ENCODE data around the gene WNT10A. TPM values are rescaled to one million over a fixed set of nuclear protein-coding genes. Genes with fewer than 3 reads are reported as not detected.
"Not testable (repeated sequence)": the region's sequence is repeated elsewhere in the genome, so short reads cannot be mapped to it uniquely, and the experiment has no call there.

WNT10A gene
- total RNA-seq, 4 donors from 2014 or later, result 0.21 to 1.3 (median 0.39) TPM; not detected in 1

DNA sequence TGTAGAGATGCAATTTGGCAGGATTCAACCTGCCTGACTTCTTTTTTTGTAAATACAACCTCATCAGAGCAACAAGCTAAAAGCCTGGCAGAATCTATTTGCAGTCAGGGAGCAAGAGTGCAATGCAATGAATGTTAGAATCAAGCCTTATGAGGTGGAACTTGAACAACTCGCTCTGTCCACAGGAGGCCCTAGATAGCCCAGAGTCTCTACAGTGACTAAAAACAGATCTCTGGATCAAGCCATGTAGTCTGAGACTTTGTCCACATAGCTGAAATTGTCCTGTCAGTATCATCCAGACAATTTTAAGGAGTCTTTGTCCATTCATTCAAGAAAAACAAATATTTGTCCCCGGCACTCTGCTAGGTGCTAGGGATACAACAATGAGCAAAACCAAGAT, 46.8 kb downstream of the WNT10A start:
- Histone ChIP-seq H3K4me3 (no peak overlapping the region), H3K27me3 (peaks cover 0 to 56% of the 10 kb centered on the region in 2 donors), H3K9me3 (peaks cover 0 to 6% (median 0%) of the 10 kb centered on the region in 4 donors), H3K4me1 (no peaks in the 10 kb centered on the region), H3K36me3 (no peaks in the 10 kb centered on the region), H3K27ac (no peak overlapping the region)
- no peak for TF ChIP-seq EP300 (IDR thresholded peaks at IDR 0.05)
- TF ChIP-seq, protein P1, sequence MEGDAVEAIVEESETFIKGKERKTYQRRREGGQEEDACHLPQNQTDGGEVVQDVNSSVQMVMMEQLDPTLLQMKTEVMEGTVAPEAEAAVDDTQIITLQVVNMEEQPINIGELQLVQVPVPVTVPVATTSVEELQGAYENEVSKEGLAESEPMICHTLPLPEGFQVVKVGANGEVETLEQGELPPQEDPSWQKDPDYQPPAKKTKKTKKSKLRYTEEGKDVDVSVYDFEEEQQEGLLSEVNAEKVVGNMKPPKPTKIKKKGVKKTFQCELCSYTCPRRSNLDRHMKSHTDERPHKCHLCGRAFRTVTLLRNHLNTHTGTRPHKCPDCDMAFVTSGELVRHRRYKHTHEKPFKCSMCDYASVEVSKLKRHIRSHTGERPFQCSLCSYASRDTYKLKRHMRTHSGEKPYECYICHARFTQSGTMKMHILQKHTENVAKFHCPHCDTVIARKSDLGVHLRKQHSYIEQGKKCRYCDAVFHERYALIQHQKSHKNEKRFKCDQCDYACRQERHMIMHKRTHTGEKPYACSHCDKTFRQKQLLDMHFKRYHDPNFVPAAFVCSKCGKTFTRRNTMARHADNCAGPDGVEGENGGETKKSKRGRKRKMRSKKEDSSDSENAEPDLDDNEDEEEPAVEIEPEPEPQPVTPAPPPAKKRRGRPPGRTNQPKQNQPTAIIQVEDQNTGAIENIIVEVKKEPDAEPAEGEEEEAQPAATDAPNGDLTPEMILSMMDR (IDR thresholded peaks at IDR 0.05), result no peak
- no peak for DNase-seq (ENCODE audit: low spot score in 2 of 2)
- 69 to 84% methylated on average over 2 of the region's 2 CpGs for WGBS, 2 donors

DNA sequence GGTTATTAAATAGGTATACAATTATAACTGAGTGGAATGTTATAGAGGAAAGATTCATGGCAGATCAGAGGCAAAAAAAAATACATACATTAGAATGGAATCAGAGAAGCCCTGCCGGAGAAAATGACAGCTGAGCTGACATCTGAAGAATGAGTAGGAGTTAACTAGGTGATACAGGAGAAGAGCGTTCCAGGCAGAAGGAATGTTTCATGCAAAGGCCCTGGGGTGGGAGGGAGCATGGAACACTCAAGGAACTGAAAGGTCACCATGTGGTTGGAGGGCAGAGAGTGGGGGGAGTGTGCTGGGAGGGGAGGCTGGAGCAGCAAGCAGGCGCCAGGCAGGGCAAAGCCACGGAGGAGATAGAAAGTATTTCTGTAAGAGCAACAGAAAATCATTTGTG, 47.2 kb downstream of the WNT10A start:
- peaks cover 0 to 6% (median 0%) of the 10 kb centered on the region in 4 donors for H3K9me3 ChIP-seq
- TF ChIP-seq EP300 (IDR thresholded peaks at IDR 0.05) (no peak), POLR2A (IDR thresholded peaks at IDR 0.05) (no peak)
- TF ChIP-seq, protein P1 (IDR thresholded peaks at IDR 0.05), result no peak

DNA sequence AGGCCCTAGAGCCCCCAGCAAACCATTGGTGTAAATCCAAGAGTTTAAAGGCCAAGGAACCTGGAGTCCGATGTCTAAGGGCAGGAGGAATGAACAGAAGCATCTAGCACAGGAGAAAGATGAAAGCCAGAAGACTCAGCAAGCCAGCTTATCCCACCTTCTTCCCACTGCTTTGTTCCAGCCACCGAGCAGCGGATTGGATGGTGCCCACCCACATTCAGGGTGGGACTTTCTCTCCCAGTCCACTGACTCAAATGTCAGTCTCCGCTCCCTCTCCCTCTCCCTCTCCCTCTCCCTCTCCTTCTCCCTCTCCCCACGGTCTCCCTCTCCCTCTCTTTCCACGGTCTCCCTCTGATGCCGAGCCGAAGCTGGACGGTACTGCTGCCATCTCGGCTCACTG, 49.8 kb downstream of the WNT10A start:
- not testable (repeated sequence) for H3K36me3 ChIP-seq; H3K4me3 ChIP-seq; H3K27ac ChIP-seq; H3K9me3 ChIP-seq; DNase-seq (ENCODE audit: low spot score in 2 of 2); H3K4me1 ChIP-seq
- peaks cover 0 to 34% of the 10 kb centered on the region in 2 donors for H3K27me3 ChIP-seq
- 90 to 91% methylated on average over 9 to 10 of the region's 10 CpGs for WGBS, 2 donors

More for the DNA sequence above, 47.2 kb downstream of the WNT10A start:
- H3K27ac ChIP-seq, result no peak overlapping the region
- peaks cover 0 to 52% of the 10 kb centered on the region in 2 donors for H3K27me3 ChIP-seq
- H3K4me1 ChIP-seq, result no peaks in the 10 kb centered on the region
- DNase-seq (ENCODE audit: low spot score in 2 of 2), result no peak
- H3K36me3 ChIP-seq, result no peaks in the 10 kb centered on the region
- H3K4me3 ChIP-seq, result no peak overlapping the region
- 64 to 66% methylated on average over 4 of the region's 4 CpGs for WGBS, 2 donors

DNA sequence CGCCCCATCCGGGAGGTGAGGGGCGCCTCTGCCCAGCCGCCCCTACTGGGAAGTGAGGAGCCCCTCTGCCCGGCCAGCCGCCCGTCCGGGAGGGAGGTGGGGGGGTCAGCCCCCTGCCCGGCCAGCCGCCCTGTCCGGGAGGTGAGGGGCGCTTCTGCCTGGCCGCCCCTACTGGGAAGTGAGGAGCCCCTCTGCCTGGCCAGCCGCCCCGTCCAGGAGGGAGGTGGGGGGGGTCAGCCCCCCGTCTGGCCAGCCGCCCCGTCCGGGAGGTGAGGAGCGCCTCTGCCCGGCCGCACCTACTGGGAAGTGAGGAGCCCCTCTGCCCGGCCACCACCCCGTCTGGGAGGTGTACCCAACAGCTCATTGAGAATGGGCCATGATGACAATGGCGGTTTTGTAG, 51.1 kb downstream of the WNT10A start:
- not testable (repeated sequence) for H3K36me3 ChIP-seq; H3K27ac ChIP-seq; H3K9me3 ChIP-seq; H3K4me3 ChIP-seq; DNase-seq (ENCODE audit: low spot score in 2 of 2); H3K4me1 ChIP-seq
- peaks cover 0 to 33% of the 10 kb centered on the region in 2 donors for H3K27me3 ChIP-seq
- WGBS, 2 donors, result 86 to 91% methylated on average over 9 to 12 of the region's 25 CpGs

Small RNA genes within 50 kb of the gene (small RNA-seq; reads per million reads assigned to genes)
- gene RNU6-642P, result not detected

Other genes with a start within 250 kb of the WNT10A start
- 10 to 100 TPM; 24.7 to 31.7 (median 26.6) TPM for gene ZNF142, start 221.2 kb upstream of the WNT10A start, total RNA-seq
- 10 to 100 TPM; 28.2 to 45.2 (median 38.0) TPM for gene BCS1L, start 221.2 kb upstream of the WNT10A start, total RNA-seq
- 10 to 100 TPM; 13.5 to 57.0 (median 19.5) TPM for gene RNF25, start 208.8 kb upstream of the WNT10A start, total RNA-seq
- 10 to 100 TPM; 63.9 to 71.4 (median 67.6) TPM for gene STK36, start 208.8 kb upstream of the WNT10A start, total RNA-seq
- gene TTLL4, start 170.0 kb upstream of the WNT10A start, total RNA-seq, result 10 to 100 TPM; 15.3 to 49.6 (median 38.4) TPM
- gene CYP27A1, start 98.7 kb upstream of the WNT10A start, total RNA-seq, result 10 to 100 TPM; 57.6 to 92.4 (median 78.9) TPM
- not detected for gene PRKAG3, start 49.0 kb upstream of the WNT10A start, total RNA-seq
- 10 to 100 TPM; 26.1 to 81.5 (median 48.2) TPM for gene WNT6, start 21.0 kb upstream of the WNT10A start, total RNA-seq
- gene CDK5R2, start 78.8 kb downstream of the WNT10A start, total RNA-seq, result not detected
- not detected for gene FEV, start 104.3 kb downstream of the WNT10A start, total RNA-seq
- gene CRYBA2, start 112.6 kb downstream of the WNT10A start, total RNA-seq, result not detected
- not detected for gene CFAP65, start 160.7 kb downstream of the WNT10A start, total RNA-seq
- under 1 TPM in 1 of 4 donors, not detected in 3; 0.63 TPM for gene IHH, start 180.1 kb downstream of the WNT10A start, total RNA-seq

Data from tibial nerve (tissue), 4 donors.